GM06990 (cell line): ENCODE measurements around the gene PDE6B.
A peak's percentile ranks its signal among the peaks of the same experiment; 100 is the strongest.

Experiments
- DNase-seq: peaks from one replicate; pipeline ENCODE4 v3.0.0-alpha.2; 2011; ENCODE audit not compliant: insufficient read length; ENCODE audit errors: extremely low read depth
- H3K27me3 ChIP-seq: replicated peaks from 2 replicates; pipeline ENCODE4 v1.6.0; 2011; ENCODE audit warnings: low read length; ENCODE audit not compliant: control insufficient read depth, insufficient read depth
- H3K36me3 ChIP-seq: 2 replicates; pipeline ENCODE4 v1.5.1; 2011; ENCODE audit warnings: low read length; ENCODE audit not compliant: control insufficient read depth, insufficient read depth
- H3K4me3 ChIP-seq: replicated peaks from 2 replicates; pipeline ENCODE4 v1.5.1; 2011; ENCODE audit warnings: low read depth, mild to moderate bottlenecking, control low read depth, low read length
- CTCF ChIP-seq: IDR thresholded peaks from 2 replicates; pipeline ENCODE4 v1.5.1; 2011; ENCODE audit warnings: low read length, control low read depth, mild to moderate bottlenecking, inconsistent platforms; ENCODE audit not compliant: insufficient read depth, poor library complexity, severe bottlenecking

Gene PDE6B

GRCh38 chr4:679104-679481 is 53.7 kb downstream of the PDE6B start:
- DNase-seq: no peak
- H3K36me3 ChIP-seq: no peaks in the 10 kb centered on the region
- H3K4me3 ChIP-seq: no peak overlapping the region
- TF ChIP-seq CTCF: no peak
- no peaks in the 10 kb centered on the region for H3K27me3 ChIP-seq

GRCh38 chr4:679629-680028 is 54.3 kb downstream of the PDE6B start:
- TF ChIP-seq CTCF: no peak
- Histone ChIP-seq H3K36me3 (no peaks in the 10 kb centered on the region), H3K4me3 (no peak overlapping the region), H3K27me3 (no peaks in the 10 kb centered on the region)
- DNase-seq: no peak

GRCh38 chr4:680091-680490 is 54.7 kb downstream of the PDE6B start:
- TF ChIP-seq CTCF: no peak
- Histone ChIP-seq H3K27me3 (no peaks in the 10 kb centered on the region), H3K36me3 (no peaks in the 10 kb centered on the region), H3K4me3 (no peak overlapping the region)
- DNase-seq: no peak

- H3K27me3 ChIP-seq: no peaks in the 10 kb centered on the region
- H3K4me3 ChIP-seq: peak overlapping the region; percentile 64
- no peaks in the 10 kb centered on the region for H3K36me3 ChIP-seq
- DNase-seq: no peak
- no peak for TF ChIP-seq CTCF
Measured at GRCh38 chr4:680551-680927, 55.2 kb downstream of the PDE6B start.

DNA sequence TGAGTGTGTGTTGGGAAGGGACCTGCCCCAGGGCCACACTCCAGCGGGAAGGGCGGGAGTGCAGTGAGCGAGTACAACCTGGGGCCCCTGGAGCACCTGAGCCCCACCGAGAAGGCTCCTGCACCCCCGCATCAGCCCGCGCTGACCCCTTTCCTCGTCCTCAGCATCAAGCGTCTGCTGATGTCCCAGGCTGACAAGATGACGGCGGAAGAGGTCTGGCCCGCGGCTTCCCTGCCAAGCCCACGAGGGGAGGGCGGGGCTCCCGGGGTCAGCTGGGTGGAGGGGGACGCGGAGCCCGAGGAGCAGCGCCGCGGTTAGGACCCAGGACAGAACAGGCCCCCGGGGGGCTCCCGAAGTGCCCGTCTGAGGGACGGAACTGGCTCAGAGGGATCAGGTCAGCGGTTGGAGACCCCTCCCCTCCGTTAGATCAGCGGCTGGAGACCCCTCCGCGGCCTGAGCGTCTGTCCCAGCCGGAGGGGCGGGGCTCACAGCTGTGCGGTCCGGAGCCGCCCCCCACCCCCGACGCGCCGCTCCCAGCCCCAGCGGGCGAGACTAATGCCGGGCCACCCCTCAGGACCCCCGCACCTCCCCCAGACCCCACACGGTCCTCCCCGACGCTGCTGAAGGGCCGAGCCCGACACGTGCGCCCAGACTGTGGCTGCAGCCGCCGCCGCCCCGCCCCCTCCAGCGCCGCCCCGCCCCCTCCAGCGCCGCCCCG is 55.7 kb downstream of the PDE6B start:
- TF ChIP-seq CTCF: no peak
- Histone ChIP-seq H3K27me3 (no peaks in the 10 kb centered on the region), H3K4me3 (peak overlapping the region; percentile 64), H3K36me3 (no peaks in the 10 kb centered on the region)
- peak; percentile 76 for DNase-seq

- Histone ChIP-seq H3K36me3 (no peaks in the 10 kb centered on the region), H3K4me3 (no peak overlapping the region), H3K27me3 (no peaks in the 10 kb centered on the region)
- DNase-seq: peak; percentile 56
- TF ChIP-seq CTCF: no peak
Measured at GRCh38 chr4:681736-682451, 56.5 kb downstream of the PDE6B start.
